Activated T-helper 9 cell treated with anti-CD3 and anti-CD28 coated beads, Interleukin-2, amount 50 U/mL, for 16 hours (primary cell): Measurements from ENCODE around the gene PODXL2.
"Not testable (repeated sequence)": the region's sequence is repeated elsewhere in the genome, so short reads cannot be mapped to it uniquely, and the experiment has no call there.

Experiments
- DNase-seq: peaks from one replicate; pipeline ENCODE4 v3.0.0-alpha.2; 2020; ENCODE audit warnings: low read depth

The PODXL2 gene

DNA sequence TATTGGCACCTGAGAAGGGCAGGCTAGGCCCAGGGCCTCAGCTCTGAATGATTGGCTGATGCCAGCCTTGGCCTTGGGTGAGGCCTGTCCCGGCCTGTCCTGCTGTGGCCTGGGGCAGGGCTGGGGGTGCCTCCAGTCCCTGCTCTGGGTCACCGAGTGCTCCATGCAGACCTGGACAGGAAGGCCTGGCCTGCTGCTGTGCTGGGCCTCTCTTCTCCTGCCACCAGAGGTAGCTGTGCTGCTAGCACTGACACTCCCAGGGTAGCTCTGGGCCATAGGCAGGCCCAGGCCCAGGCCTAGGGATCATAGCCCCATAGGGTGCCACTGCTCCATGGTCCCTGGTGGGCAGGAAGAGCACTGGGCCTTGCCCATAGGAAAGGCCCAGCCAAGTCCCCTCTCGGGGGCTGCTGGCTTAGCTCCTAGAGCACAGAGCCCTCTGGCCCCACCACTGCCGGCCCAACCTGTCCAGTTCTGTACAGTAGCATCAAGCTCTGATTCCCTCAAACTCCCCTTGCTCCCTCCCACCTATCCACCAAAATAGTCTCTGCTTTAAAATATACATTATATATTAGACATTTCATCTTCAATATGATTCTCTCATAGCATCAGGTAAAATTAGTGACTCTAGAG lies 62.0 kb downstream of the PODXL2 start:
- no peak for DNase-seq

DNA sequence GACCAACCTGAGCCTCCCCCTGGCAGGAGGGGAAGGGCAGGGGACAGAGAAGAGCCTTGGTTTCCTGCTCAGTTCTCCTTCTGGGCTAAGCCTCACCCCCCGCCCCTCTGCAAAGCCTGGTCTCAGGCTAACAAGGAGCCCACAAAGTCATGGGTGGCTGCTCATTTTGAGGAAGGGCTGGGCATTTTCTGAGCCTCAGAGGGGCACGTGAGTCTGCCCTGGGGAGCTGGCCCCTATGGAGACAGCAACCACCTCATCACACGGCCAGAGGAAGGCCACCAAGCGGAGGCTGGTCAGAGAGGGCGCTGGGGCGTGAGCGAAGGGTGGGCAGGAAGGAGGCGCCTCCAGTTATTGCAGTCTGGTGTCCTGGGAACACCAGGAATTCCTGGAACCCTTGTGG lies 62.5 kb downstream of the PODXL2 start:
- no peak for DNase-seq

DNA sequence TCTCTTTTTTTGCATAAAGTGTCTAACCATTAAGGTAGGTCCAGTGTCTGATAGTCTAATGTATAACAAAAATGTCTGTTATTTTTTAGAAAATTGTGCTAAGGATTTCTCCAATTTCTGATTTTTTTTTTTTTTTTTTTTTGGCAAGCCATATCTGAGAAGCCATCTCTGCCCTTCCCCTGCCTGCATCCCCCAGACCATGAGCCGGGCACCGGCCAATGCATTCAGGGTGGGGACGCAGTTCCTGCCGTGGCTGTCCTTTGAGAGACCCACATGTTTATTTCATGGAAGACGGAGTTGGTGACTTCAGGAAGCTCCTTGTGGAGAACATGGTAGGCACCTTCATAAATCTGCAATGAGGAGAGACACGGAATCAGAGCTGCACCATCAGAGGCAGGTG lies 63.0 kb downstream of the PODXL2 start:
- no peak for DNase-seq

DNA sequence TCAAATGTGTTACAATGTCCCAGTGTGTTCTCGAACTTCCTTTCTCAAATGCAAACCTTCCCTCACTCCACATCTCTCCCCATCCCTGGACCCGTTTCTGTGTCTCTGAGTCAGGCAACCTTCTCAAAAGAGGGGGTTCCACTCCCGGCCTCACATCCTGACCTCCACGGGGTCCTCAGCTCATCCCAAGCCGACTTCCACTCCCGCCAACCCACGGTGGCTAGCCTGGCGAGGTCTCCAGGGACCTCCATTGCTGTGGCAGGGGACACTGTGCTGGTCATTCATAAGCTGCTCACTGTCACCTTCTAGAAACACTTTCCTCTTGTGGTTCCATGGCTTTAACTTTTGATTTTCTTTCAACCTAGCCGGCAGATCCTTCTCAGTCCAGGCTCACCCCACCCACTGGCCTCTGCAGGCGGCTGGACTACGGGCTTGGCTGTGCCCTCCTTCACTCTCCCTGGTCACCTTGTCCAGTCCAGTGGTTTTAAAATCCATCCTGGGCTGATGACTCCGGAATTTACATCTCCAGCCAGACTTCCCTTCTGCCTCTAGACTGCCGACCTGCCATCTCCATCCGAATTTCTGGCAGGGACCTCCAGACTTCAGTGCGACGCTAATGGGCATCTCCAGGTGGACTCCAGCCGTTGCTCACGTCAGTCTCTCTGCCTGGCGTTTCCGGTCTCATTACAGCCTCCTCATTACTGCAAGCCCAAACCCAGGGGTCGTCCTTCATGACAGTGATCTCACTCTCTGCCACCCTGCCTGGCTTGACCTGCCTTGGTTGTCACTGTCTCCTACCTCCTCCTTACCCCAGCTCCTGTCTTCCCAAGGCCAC lies 63.7 kb downstream of the PODXL2 start:
- DNase-seq = no peak

- DNase-seq = no peak
Measured at GRCh38 chr3:127693336-127693843, 64.4 kb downstream of the PODXL2 start.

GRCh38 chr3:127694467-127695215 lies 65.7 kb downstream of the PODXL2 start:
- DNase-seq = no peak

DNA sequence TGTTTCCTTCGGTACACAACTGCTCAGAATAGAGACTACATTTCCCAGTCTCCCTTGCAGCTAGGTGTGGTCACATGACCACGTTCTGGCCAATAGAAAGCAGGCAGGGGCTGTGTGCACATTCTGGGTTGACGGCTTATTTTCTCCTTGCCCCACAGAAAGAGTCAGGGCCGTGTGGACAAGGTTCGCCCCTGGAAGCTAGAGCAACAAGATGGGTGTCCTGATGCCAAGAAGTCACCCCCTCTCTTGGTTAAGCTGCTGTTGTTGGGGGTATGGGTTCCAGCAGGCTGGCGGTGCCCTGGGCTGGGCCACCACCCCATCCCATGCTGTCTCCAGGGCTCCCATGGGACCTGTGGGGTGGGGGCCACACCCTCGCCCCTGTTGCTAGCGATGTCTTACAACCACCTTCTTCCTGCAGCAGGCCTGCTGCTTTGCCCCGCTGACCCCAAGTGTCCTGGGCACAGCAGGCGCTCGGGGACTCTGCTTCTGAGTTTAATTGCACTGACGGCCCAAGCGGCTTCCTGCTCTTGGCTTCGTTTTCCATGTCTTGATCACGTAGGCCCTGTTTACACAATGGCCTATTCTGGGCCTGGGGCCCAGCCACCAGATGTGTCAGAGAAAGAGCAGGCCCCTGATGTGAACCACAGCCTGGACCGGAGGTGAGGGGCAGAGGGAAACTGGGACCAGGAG lies 68.7 kb downstream of the PODXL2 start:
- DNase-seq = no peak

GRCh38 chr3:127698286-127698685 lies 69.3 kb downstream of the PODXL2 start:
- no peak for DNase-seq

- no peak for DNase-seq
Measured at GRCh38 chr3:127698691-127699415, 69.9 kb downstream of the PODXL2 start.

DNA sequence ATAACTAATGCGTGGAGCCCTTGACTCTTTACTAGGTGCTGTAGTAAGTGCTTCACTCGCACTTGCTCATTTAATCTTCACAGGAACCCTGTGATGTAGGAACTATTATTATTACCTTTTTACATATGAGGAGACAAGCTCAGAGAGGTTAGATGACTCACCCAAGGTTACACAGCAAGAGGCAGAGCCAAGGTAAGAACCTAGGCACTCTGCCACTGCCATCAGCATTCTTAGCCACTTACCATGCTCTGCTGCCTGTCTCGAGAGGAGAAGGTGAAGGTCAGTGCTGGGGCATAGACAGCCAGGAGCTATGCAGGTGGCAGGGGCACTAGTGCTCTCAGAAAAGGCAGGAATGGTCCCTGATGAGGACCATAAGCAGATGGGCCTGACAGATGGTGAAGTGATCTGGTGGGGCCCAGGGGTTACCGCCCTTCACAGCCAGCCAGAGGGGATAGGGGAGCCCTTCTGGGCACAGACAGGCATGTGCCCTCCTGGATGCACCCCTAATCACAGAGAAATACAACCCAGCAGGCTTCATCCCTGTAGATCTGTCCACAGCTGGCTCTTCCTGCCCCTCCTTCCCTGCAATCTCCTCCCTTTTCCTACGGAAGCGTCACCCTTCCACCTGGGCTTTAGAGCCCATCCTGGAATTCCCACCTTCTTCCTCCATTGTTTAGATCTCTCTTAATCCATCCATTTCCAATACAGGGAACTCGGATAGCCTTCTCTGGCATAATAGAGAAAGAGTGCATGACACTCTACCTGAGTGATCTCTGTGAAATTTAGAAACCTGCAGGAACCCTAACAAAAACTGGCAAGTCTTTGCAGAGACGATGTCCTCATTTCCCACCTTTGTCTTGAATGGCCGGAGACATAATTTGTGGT lies 70.7 kb downstream of the PODXL2 start:
- no peak for DNase-seq

- no peak for DNase-seq
Measured at GRCh38 chr3:127700406-127700805, 71.4 kb downstream of the PODXL2 start.

GRCh38 chr3:127701280-127701911 lies 72.4 kb downstream of the PODXL2 start:
- no peak for DNase-seq

- DNase-seq = no peak
Measured at GRCh38 chr3:127702151-127702578, 73.2 kb downstream of the PODXL2 start.

GRCh38 chr3:127704840-127705239 lies 75.9 kb downstream of the PODXL2 start:
- not testable (repeated sequence) for DNase-seq

GRCh38 chr3:127706312-127706711 lies 77.3 kb downstream of the PODXL2 start:
- DNase-seq = no peak

- no peak for DNase-seq
Measured at GRCh38 chr3:127706785-127707351, 77.9 kb downstream of the PODXL2 start.

GRCh38 chr3:127707851-127708411 lies 78.9 kb downstream of the PODXL2 start:
- DNase-seq = no peak

GRCh38 chr3:127708837-127709236 lies 79.9 kb downstream of the PODXL2 start:
- DNase-seq = no peak
